Stimulated activated CD4-positive, alpha-beta T cell treated with anti-CD3 and anti-CD28 coated beads, Interleukin-1b, Interleukin-23, amount 100 ng/mL, for 1 hour (primary cell): ENCODE measurements around the gene PRXL2B.
"Not testable (repeated sequence)": the region's sequence is repeated elsewhere in the genome, so short reads cannot be mapped to it uniquely, and the experiment has no call there.

Experiments used
- DNase-seq, 2 donors: peaks; one replicate each; pipeline ENCODE4 v3.0.0-alpha.2; 2020; ENCODE audit warnings: low read depth in 2 of 2

Gene PRXL2B

GRCh38 chr1:2586154-2587070 is at the start of gene PRXL2B:
Gene PRXL2B (plus strand): TSS chr1:2586777. CDS start chr1:2586886, 109 bp downstream.
- DNase-seq, result peak; percentile 93 to 97

DNA sequence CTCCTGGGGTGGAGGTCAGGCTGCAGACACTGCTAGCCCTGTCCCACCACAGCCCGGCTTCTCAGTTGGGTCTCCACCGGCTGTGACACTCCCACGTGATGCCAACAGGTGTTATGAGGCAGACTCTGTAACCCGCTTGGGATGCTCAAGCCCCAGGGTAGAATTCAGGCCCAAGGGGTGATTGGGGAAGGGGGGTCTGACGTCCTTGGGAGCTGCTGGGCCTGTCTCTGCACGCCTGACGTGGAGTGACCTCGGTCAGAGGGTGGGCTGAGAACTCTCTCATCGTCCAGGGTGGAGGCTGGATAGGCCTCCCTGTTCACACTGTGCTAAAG is 48.8 kb upstream of the PRXL2B start:
- DNase-seq, result no peak

DNA sequence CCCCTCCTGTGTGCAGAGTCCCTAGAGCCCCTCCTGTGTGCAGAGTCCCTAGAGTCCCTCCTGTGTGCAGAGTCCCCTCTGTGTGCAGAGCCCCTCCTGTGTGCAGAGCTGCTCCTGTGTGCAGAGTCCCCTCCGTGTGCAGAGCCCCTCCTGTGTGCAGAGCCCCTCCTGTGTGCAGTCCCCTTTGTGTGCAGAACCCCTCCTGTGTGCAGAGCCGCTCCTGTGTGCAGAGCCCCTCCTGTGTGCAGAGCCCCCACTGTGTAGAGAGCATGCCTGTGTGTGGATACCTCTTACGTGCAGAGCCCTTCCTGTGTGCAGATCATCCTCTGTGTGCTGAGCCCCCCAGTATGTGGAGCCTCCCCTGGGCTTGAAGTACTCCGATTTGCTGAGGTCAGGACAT is 48.2 kb upstream of the PRXL2B start:
- no peak for DNase-seq

GRCh38 chr1:2538872-2539271 is 47.7 kb upstream of the PRXL2B start:
- no peak for DNase-seq

GRCh38 chr1:2539312-2539907 is 47.2 kb upstream of the PRXL2B start:
- DNase-seq, result no peak

DNA sequence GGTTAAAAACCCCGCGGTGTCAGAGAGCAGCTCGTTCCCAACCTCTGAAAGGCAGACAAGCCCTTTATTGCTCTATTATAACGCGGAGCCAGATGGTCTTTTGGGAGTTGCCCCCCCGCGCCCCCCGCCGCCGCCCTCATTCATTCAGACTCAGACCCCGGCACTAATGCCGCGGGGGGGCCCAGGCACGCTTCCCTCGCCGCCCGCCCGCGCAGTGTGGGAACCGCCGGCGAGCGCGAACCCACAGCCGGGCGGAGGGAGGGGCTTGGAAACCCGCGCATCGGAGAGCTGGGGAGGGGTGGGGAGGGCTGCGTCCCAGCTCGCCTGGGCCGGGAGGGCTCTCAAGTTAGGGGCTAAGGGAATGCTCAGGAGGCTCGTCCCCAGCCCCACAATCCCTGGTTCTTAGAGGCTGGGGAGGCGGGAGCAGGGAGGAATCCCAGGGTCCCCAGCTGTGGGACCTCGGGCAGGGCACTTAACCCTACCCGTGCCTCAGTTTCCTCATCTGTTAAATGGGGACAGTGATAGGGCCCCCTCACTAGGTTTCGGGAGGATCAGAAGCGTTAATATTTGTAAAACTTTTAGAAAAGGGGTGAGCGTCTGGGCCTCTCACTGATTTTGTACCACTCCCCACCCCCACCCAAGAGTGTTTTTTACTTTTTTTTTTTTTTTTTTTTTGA is 45.6 kb upstream of the PRXL2B start:
- no peak for DNase-seq

GRCh38 chr1:2541619-2542245 is 44.8 kb upstream of the PRXL2B start:
- DNase-seq, result no peak

GRCh38 chr1:2542246-2542915 is 44.2 kb upstream of the PRXL2B start:
- no peak for DNase-seq

GRCh38 chr1:2543543-2544092 is 43.0 kb upstream of the PRXL2B start:
- DNase-seq, result no peak

GRCh38 chr1:2544093-2544874 is 42.3 kb upstream of the PRXL2B start:
- no peak for DNase-seq

DNA sequence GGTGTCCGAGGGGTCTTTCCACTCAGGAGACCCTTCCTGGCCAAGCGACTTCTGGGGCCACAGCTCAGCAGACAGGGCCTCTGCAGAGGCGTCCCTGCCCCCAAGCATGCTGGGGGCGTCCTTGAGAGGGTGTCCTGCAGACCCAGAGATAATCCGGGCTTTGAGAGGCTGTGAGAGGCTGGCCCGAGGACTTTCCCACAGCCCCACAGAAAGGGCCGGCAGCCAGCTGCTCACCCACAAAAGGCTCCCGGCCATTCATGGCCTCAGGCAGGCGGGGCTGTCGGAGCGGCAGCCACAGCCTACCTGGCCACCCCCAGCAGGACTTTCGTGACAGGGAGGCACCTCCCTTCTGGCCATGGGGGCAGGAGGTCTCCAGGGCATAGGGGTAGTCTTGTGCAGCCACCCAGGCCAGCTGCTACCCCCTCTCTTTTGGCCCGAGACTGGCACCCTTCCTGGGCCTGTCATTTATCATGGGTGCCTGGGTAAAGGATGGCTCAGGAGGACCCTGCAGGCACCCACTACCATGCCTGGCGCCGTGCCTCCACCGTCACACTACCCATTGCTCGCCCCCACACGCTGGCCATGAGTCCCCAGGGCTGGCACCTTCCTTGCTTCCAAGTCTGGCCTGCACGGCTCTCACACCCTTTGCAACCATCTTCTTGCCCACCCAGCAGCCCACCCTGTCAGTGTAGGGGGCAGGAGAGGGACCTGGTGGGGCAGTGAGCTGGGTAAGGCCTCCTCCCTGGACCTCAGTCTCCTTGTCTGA is 41.5 kb upstream of the PRXL2B start:
- no peak for DNase-seq

GRCh38 chr1:2545754-2546514 is 40.6 kb upstream of the PRXL2B start:
- peak; percentile 70 to 77 for DNase-seq

- DNase-seq, result peak; percentile 57 to 58
Observed at GRCh38 chr1:2546515-2547209, 39.9 kb upstream of the PRXL2B start.

GRCh38 chr1:2547210-2548067 is 39.1 kb upstream of the PRXL2B start:
- no peak for DNase-seq

GRCh38 chr1:2548068-2548589 is 38.4 kb upstream of the PRXL2B start:
- peak; percentile 61 to 65 for DNase-seq

DNA sequence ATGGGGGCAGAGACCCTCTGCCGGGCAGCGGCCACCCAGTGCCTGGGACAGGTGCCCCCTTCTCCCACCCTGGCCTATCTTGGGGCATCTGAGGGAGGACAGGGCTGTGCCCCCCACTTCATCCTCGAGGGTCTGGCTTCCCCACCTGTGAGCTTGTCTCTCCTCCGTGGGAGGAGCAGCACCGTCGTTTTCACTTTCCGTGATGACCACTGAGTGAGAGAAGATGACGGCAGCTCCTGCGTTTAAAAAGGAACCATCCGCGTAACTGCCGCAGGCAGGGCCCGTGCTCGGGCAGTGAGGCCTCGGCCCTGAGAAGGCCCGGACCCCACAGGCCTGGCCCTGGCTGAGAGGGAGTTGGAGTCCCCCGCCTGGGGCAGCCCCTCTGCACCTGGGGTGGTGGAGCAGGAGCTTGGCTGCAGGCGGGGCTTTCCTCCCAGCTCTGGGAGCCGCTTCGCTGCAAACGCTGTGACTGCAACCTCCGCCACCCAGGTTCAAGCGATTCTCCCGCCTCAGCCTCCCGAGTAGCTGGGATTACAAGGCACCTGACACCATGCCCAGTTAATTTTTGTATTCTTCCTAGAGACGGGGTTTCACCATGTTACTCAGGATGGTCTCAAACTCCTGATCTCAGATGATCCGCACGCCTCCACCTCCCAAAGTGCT is 37.1 kb upstream of the PRXL2B start:
- not testable (repeated sequence) for DNase-seq
